ENCODE results near the gene USH2A. TPM values are rescaled to one million over a fixed set of nuclear protein-coding genes. Genes with fewer than 3 reads are reported as not detected.

Gene USH2A
- total and polyA plus RNA-seq, 7 donors, result under 0.01 to 0.32 (median 0.30) TPM; not detected in 4

DNA sequence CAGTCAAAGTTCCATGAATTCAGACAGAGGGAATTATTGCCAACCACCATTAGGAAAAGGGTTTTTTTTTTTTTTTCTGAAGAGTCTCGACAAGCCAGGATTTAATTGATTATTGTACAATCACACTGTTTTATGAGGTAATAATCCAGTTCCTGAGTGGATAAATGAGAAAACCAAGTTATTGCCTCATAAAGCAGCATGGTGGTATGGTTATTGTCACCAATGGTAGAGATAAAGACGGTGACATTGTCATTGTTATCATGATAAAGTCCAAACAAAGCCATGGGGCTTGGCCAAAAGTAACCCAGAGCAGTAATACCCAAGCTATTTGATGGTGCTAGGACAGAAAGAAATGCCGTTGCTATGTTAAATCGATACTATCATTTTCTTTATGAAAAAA, 232.8 kb downstream of the USH2A start:
- TF ChIP-seq, protein P1, sequence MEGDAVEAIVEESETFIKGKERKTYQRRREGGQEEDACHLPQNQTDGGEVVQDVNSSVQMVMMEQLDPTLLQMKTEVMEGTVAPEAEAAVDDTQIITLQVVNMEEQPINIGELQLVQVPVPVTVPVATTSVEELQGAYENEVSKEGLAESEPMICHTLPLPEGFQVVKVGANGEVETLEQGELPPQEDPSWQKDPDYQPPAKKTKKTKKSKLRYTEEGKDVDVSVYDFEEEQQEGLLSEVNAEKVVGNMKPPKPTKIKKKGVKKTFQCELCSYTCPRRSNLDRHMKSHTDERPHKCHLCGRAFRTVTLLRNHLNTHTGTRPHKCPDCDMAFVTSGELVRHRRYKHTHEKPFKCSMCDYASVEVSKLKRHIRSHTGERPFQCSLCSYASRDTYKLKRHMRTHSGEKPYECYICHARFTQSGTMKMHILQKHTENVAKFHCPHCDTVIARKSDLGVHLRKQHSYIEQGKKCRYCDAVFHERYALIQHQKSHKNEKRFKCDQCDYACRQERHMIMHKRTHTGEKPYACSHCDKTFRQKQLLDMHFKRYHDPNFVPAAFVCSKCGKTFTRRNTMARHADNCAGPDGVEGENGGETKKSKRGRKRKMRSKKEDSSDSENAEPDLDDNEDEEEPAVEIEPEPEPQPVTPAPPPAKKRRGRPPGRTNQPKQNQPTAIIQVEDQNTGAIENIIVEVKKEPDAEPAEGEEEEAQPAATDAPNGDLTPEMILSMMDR (IDR thresholded peaks at IDR 0.05), result no peak
- no peak for DNase-seq
- no peaks in the 10 kb centered on the region for H3K4me1 ChIP-seq

DNA sequence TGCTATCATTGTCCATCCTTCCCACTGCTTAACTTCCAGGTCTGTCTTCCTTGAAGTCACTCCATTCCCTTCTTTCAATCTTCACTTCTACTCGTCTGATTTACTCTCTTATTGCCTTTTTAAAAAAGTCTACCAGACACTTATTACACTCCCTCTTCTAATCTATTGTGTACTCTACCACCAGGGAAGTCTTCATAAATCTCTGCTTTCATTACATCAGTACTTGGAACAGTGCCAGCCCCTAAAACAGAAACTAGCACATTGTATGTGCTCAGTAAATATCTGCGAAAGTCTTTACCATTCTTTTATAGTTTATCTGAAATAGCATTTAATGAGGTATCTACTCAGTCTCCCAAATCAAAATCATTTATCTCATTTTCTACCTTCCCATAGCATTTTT, 236.4 kb downstream of the USH2A start:
- no peaks in the 10 kb centered on the region for H3K9me3 ChIP-seq
- H3K27me3 ChIP-seq (ENCODE audit: insufficient read depth in 3 of 3, low read length in 2 of 3), result peaks cover 0 to 4% (median 0%) of the 10 kb centered on the region in 3 donors
- TF ChIP-seq, protein P1 (IDR thresholded peaks at IDR 0.05), result no peak
- no peak overlapping the region for H3K4me3 ChIP-seq
- DNase-seq (no peak), ATAC-seq (no peak)
- intact Hi-C loops (cut with DNase I), result no loop called here
- WGBS, 3 donors, result 69 to 80% (median 76%) methylated on average over 2 of the region's 2 CpGs
- H3K4me1 ChIP-seq, result no peaks in the 10 kb centered on the region
- no peak overlapping the region for H3K27ac ChIP-seq
- no peaks in the 10 kb centered on the region for H3K36me3 ChIP-seq (ENCODE audit: insufficient read depth in 1 of 2, low read depth in 1 of 2)

More for the DNA sequence above, 232.8 kb downstream of the USH2A start:
- Histone ChIP-seq H3K4me3 (no peak overlapping the region), H3K9me3 (no peaks in the 10 kb centered on the region), H3K27me3 (ENCODE audit: insufficient read depth in 3 of 3, low read length in 2 of 3) (peaks cover 0 to 4% (median 0%) of the 10 kb centered on the region in 3 donors), H3K27ac (no peak overlapping the region), H3K36me3 (ENCODE audit: insufficient read depth in 1 of 2, low read depth in 1 of 2) (no peaks in the 10 kb centered on the region)
- WGBS, 3 donors, result 69 to 71% (median 71%) methylated on average over 4 of the region's 4 CpGs
- intact Hi-C loops (cut with DNase I), result no loop called here
- no peak for ATAC-seq

DNA sequence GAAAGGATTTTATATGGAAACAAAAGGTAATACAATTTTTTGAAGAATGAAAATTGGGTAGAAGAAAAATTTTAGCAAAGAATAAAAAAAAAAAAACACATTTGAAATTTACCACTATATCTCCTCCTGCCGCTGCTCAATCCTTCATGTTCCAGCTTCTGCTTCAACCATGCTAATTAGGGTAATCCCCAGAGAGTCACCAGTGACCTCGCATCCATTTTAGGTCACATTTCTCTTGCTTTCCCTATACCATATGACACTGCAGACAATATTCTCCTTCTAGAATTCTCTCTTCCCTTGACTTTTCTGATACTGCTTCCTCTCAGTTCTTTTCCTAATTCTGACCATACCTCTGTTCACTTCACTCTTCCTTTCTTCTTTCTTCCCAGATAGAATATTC, 237.1 kb downstream of the USH2A start:
- ATAC-seq (no peak), DNase-seq (no peak)
- intact Hi-C loops (cut with DNase I), result no loop called here
- TF ChIP-seq, protein P1 (IDR thresholded peaks at IDR 0.05), result no peak
- 46 to 55% (median 51%) methylated on average over 2 of the region's 2 CpGs for WGBS, 3 donors
- Histone ChIP-seq H3K27me3 (ENCODE audit: insufficient read depth in 3 of 3, low read length in 2 of 3) (peaks cover 0 to 4% (median 0%) of the 10 kb centered on the region in 3 donors), H3K27ac (no peak overlapping the region), H3K9me3 (no peaks in the 10 kb centered on the region), H3K4me1 (no peaks in the 10 kb centered on the region), H3K4me3 (no peak overlapping the region), H3K36me3 (ENCODE audit: insufficient read depth in 1 of 2, low read depth in 1 of 2) (no peaks in the 10 kb centered on the region)

DNA sequence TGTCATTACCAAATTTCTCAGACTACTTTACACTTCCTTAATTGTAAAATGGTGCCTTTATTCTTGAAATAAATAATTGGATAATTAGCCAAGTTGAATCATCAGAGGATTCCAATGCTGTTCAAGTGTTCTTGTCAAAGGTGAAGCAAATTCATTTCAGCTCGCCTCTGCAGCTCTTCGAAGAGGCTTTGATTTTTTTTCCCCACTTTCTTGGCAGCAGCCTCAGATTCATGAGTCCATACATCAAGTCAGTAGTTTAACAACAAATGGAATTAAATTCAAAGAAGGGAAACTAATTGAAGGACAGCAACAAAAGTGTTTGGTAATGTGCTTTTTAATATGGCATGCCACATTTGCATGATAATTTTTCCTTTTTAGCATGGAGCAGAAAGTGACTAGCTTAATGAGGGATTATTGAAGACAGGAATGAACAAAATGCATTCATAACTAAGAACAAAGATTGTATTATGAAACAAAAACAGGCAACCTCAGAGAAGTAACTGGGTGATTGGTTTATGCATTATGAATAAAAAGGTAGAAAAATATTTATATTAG, 239.0 kb downstream of the USH2A start:
- Histone ChIP-seq H3K27me3 (ENCODE audit: insufficient read depth in 3 of 3, low read length in 2 of 3) (peaks cover 0 to 4% (median 0%) of the 10 kb centered on the region in 3 donors), H3K4me1 (no peaks in the 10 kb centered on the region), H3K4me3 (no peak overlapping the region), H3K9me3 (no peaks in the 10 kb centered on the region), H3K27ac (no peak overlapping the region), H3K36me3 (ENCODE audit: insufficient read depth in 1 of 2, low read depth in 1 of 2) (no peaks in the 10 kb centered on the region)
- WGBS, 3 donors, result 36 to 52% (median 44%) methylated on average over 2 of the region's 2 CpGs
- intact Hi-C loops (cut with DNase I), result no loop called here
- DNase-seq, result no peak
- ATAC-seq, result no peak
- TF ChIP-seq, protein P1 (IDR thresholded peaks at IDR 0.05), result no peak

DNA sequence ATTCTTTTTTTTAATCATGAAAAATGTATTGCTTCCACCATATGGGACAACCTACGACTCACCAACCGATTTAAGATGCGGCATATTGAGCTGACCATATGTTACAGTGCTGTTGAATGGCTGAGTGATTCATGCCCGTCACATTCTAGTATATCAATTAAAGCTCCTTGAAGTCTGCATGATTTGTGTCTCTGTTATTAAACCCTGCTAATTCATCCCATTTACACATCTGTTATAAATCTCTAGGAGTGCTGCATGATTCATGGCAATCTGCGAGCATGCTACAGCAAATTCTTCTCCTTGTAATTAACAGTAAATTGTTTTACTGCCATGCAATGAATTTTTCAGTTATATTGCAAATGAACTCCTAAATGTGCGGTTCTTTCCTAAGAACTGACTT, 239.8 kb downstream of the USH2A start:
- ATAC-seq, result no peak
- H3K4me3 ChIP-seq, result no peak overlapping the region

More for the DNA sequence above, 239.8 kb downstream of the USH2A start:
- intact Hi-C loops (cut with DNase I), result no loop called here
- Histone ChIP-seq H3K9me3 (no peaks in the 10 kb centered on the region), H3K4me1 (no peaks in the 10 kb centered on the region), H3K36me3 (ENCODE audit: insufficient read depth in 1 of 2, low read depth in 1 of 2) (no peaks in the 10 kb centered on the region), H3K27ac (no peak overlapping the region), H3K27me3 (ENCODE audit: insufficient read depth in 3 of 3, low read length in 2 of 3) (peaks cover 0 to 4% (median 0%) of the 10 kb centered on the region in 3 donors)
- DNase-seq, result no peak
- 61 to 62% (median 61%) methylated on average over 6 of the region's 6 CpGs for WGBS, 3 donors
- TF ChIP-seq, protein P1 (IDR thresholded peaks at IDR 0.05), result no peak
